GM18526 (cell line): ENCODE data around the gene MAJIN.
A peak's percentile ranks its signal among the peaks of the same experiment; 100 is the strongest.

ENCODE experiments used
- POLR2A ChIP-seq: IDR thresholded peaks from 3 replicates; pipeline ENCODE4 v1.6.1; 2011; ENCODE audit not compliant: insufficient read length; ENCODE audit errors: extremely low read depth

The MAJIN gene

GRCh38 chr11:64923944-64924909 lies 47.7 kb downstream of the MAJIN start, which contains the start of gene PPP2R5B:
Gene PPP2R5B (plus strand): TSS chr11:64924689. CDS start chr11:64925735, 1,046 bp downstream.
- no peak for TF ChIP-seq POLR2A

- no peak for TF ChIP-seq POLR2A
These were observed 48.7 kb downstream of the MAJIN start for GRCh38 chr11:64923151-64923661.

- no peak for TF ChIP-seq POLR2A
These were observed 50.5 kb downstream of the MAJIN start for GRCh38 chr11:64921384-64921783.

GRCh38 chr11:64920124-64920523 lies 51.8 kb downstream of the MAJIN start:
- no peak for TF ChIP-seq POLR2A

DNA sequence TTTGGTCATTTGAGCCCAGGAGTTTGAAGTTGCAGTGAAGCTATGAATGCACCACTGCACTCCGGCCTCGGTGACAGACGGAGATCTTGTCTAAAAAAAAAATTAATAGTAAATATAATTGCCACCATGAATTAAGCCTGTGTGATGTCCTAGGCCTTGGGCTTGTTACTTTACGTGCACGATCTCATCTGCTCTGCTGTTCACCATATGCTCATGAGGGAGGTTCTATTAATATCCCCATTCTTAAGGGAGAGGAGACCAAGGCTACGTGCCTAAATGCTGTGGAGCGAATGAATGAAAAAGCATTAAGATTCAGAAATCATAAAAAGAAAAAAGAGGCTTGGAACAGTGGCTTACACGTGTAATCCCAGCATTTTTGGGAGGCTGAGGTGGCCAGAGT lies 52.3 kb downstream of the MAJIN start:
- TF ChIP-seq POLR2A, result no peak

DNA sequence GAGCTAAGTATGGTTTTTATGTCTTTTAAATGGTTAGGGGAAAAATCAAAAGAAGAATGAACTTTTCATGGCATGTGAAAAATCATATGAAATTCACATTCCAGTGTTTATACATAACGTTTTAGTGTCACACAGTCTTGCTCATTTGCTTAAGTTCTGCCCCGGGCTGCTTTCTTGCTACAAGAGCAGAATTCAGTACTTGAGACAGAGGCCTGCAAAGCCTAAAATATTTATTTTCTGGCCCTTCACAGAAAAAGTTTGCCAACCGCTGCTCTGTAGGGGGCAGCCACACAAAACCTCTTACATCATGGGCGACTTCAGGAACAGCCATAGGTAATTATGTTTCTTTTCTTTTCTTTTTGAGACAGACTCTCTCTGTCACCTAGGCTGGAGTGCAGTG lies 53.9 kb downstream of the MAJIN start:
- TF ChIP-seq POLR2A, result no peak

GRCh38 chr11:64917663-64917995 lies 54.3 kb downstream of the MAJIN start:
- TF ChIP-seq POLR2A, result no peak

DNA sequence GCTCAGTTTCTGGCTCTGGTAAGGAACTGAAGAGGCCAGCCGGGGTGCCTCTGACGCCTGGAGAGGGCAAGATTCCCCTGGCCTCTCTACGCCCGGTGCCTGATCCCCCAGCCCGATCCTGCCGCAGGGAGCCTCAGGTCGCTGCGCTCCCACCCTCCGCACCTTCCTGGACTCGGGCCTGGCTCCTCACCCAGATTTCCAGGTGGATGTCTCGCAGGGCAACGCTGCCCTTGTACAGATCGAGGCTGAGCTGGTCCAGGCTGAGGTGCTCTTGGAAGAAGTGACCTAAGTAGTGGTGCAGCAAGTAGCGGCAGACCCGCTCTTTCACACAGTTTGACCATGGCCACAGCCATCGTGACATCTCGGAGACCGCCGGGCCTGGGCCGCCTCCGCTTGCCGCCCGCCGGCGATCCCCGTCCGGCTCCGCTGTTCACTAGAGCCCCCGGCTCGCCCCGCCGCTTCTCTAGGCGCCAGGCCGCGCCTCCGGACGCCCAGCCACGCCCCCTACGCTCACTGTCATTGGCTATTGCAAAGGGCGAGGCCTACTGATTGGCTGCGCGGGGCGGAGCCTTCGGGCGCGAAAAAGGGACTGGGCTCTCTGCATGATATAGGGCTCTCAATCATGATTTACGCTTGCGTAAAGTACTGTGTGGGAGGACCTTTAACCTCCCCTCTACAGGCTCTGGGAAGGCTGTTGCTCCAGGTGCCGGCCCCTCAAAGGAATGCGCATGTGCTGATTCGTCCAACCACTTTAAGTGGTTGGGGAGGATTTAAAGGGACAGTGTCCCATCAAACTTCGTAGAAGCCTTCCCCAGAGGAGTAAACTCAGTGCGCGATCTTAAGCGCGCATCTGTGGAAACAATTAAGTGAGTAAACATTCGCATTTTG lies 54.9 kb downstream of the MAJIN start, which contains the start of gene ATG2A:
Gene ATG2A (minus strand): TSS at position 435 of the 888 bp plus-strand sequence. CDS start 74 bp downstream, at position 361.
- peak; percentile 82 for TF ChIP-seq POLR2A

GRCh38 chr11:64916040-64916774 lies 55.7 kb downstream of the MAJIN start:
- no peak for TF ChIP-seq POLR2A

- no peak for TF ChIP-seq POLR2A
These were observed 56.5 kb downstream of the MAJIN start for GRCh38 chr11:64915376-64915887.

DNA sequence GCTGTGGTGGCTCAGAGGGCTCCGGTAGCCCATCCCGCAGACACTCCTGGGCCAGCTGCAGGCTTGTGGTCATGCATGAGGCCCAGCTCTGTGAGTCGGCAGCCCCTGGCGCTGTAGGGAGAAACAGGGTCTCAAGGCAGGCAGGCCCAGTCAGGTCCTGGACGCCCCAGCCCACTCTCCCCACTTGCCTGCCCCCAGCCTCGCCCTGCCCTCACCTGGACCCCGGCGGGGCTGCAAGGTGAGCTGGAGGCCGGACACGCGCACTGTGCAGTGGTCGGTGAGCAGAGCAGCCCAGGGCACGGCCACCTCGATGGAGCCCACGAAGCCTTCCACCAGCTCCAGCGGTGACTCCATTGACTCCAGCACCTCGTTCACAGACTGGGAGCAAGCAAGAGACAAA lies 57.8 kb downstream of the MAJIN start:
- no peak for TF ChIP-seq POLR2A

DNA sequence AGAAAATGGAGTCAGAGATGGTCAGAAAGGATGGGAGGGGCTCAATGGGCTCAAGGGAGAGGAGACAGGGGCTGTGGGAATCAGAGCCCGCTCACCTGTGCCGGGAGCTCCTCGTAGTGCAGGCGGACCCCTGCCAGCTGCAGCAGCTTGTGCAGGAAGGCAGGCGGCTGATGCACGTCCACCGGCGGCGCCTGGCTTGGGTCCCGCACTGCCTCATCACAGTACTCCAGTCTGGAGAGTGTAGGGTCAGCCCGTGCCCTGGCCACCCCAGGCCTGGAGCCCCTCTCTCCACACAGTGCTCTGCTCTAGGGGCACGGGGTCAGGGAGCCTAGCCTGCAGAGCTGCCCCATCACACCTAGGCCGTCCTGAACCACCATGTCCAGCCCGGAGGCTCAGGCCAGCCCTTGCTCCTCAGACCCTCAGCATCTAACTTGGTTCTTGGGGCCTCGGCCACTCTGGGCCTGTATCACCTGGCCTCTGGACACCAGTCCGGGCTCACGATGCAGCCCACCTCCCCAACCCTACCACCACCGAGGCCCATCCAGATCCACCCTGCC lies 58.7 kb downstream of the MAJIN start:
- TF ChIP-seq POLR2A, result no peak

DNA sequence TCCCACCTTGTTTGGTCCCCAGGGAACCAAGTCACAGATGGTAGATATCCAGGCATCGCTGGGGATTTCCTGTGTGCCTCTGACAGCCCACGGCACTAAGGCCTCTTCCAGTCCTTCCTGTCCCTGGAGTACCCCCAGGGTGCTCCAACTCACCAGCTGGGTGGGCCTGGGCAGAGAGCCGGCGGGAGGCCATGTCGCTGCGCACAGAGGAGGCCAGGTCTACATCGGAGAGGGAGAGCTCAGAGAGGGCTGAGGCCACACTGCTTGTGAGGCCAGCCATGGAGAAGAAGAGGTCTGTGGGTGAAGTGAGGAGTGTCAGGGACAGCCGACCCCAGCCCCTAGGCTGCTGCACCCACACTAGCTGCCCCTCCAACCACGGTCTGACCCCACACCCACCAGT lies 60.2 kb downstream of the MAJIN start:
- TF ChIP-seq POLR2A, result no peak

- no peak for TF ChIP-seq POLR2A
These were observed 60.8 kb downstream of the MAJIN start for GRCh38 chr11:64911142-64911541.
